Measurements from ENCODE around the gene PCIF1. TPM values are rescaled to one million over a fixed set of nuclear protein-coding genes. Genes with fewer than 3 reads are reported as not detected.
A peak's percentile ranks its signal among the peaks of the same experiment; 100 is the strongest.

PCIF1 gene
- total RNA-seq, 4 donors from 2014 or later, result 32.1 to 51.2 (median 37.0) TPM

GRCh38 chr20:45940469-45940868, 6.0 kb downstream of the PCIF1 start:
- Histone ChIP-seq H3K4me1 (peaks cover 20 to 32% of the 10 kb centered on the region in 2 donors), H3K27ac (no peak overlapping the region), H3K4me3 (no peak overlapping the region), H3K36me3 (peaks cover 0 to 77% of the 10 kb centered on the region in 2 donors), H3K27me3 (no peaks in the 10 kb centered on the region), H3K9me3 (no peaks in the 10 kb centered on the region)
- in situ Hi-C loops (cut with MboI; ENCODE audit: low sequenced_read_pairs in 4 of 4) (loop anchor here in 1 of 4 donors (10.0 kb wide), 1 partner anchor 116 kb away; the partner anchor contains the start of gene TNNC2), intact Hi-C loops (cut with DNase I; ENCODE audit: low total_unique reads) (no loop called here)
- DNase-seq (no peak), ATAC-seq (no peak)
- no peak for TF ChIP-seq POLR2A (IDR thresholded peaks at IDR 0.05)
- TF ChIP-seq CTCF (IDR thresholded peaks at IDR 0.05 in 4 of 5, conservative IDR thresholded peaks at IDR 0.05 in 1 of 5), result no peak

- no peak overlapping the region for H3K4me3 ChIP-seq
- H3K27ac ChIP-seq, result peak overlapping the region; percentile 86 to 96 (median 92)
- in situ Hi-C loops (cut with MboI; ENCODE audit: low sequenced_read_pairs in 4 of 4) (loop anchor here in 1 of 4 donors (10.0 kb wide), 1 partner anchor 119 kb away; the partner anchor contains the start of gene TNNC2), intact Hi-C loops (cut with DNase I; ENCODE audit: low total_unique reads) (no loop called here)
- no peak for TF ChIP-seq CTCF (IDR thresholded peaks at IDR 0.05 in 4 of 5, conservative IDR thresholded peaks at IDR 0.05 in 1 of 5)
- TF ChIP-seq POLR2A (IDR thresholded peaks at IDR 0.05), result no peak
- H3K27me3 ChIP-seq, result no peaks in the 10 kb centered on the region
- H3K4me1 ChIP-seq, result peaks cover 15 to 35% of the 10 kb centered on the region in 2 donors
- no peaks in the 10 kb centered on the region for H3K9me3 ChIP-seq
- DNase-seq, result no peak
- no peak for ATAC-seq
- peaks cover 0 to 82% of the 10 kb centered on the region in 2 donors for H3K36me3 ChIP-seq
These were observed 9.1 kb downstream of the PCIF1 start for GRCh38 chr20:45943613-45944012.

- peak; percentile 78 to 80 for ATAC-seq
- peaks cover 0 to 82% of the 10 kb centered on the region in 2 donors for H3K36me3 ChIP-seq
- intact Hi-C loops (cut with DNase I; ENCODE audit: low total_unique reads) (no loop called here), in situ Hi-C loops (cut with MboI; ENCODE audit: low sequenced_read_pairs in 4 of 4) (loop anchor here in 1 of 4 donors (10.0 kb wide), 1 partner anchor 120 kb away; the partner anchor contains the start of gene TNNC2)
- no peak for DNase-seq
- H3K27ac ChIP-seq, result peak overlapping the region; percentile 86 to 96 (median 92)
- no peaks in the 10 kb centered on the region for H3K9me3 ChIP-seq
- peaks cover 15 to 35% of the 10 kb centered on the region in 2 donors for H3K4me1 ChIP-seq
- peak overlapping the region in 1 of 4 donors; percentile 2 for H3K4me3 ChIP-seq
- TF ChIP-seq CTCF (IDR thresholded peaks at IDR 0.05 in 4 of 5, conservative IDR thresholded peaks at IDR 0.05 in 1 of 5) (no peak), POLR2A (IDR thresholded peaks at IDR 0.05) (peak in 1 of 2 donors; percentile 40)
- H3K27me3 ChIP-seq, result no peaks in the 10 kb centered on the region
These were observed 9.9 kb downstream of the PCIF1 start for GRCh38 chr20:45944151-45944964.

GRCh38 chr20:45944965-45945677, 10.6 kb downstream of the PCIF1 start:
- Histone ChIP-seq H3K9me3 (no peaks in the 10 kb centered on the region), H3K4me3 (peak overlapping the region in 1 of 4 donors; percentile 2), H3K4me1 (peaks cover 15 to 35% of the 10 kb centered on the region in 2 donors), H3K36me3 (peaks cover 0 to 82% of the 10 kb centered on the region in 2 donors), H3K27ac (peak overlapping the region; percentile 86 to 96 (median 92)), H3K27me3 (no peaks in the 10 kb centered on the region)
- DNase-seq, result no peak
- ATAC-seq, result no peak
- TF ChIP-seq POLR2A (IDR thresholded peaks at IDR 0.05) (no peak), CTCF (IDR thresholded peaks at IDR 0.05 in 4 of 5, conservative IDR thresholded peaks at IDR 0.05 in 1 of 5) (peak in 1 of 5 experiments; percentile 21)
- intact Hi-C loops (cut with DNase I; ENCODE audit: low total_unique reads) (no loop called here), in situ Hi-C loops (cut with MboI; ENCODE audit: low sequenced_read_pairs in 4 of 4) (loop anchor here in 1 of 4 donors (10.0 kb wide), 1 partner anchor 120 kb away; the partner anchor contains the start of gene TNNC2)

Measured in gastrocnemius medialis (tissue), 4 donors.